GM06990 (cell line): ENCODE results near the gene XK.

ENCODE experiments used
- DNase-seq: peaks from one replicate; pipeline ENCODE4 v3.0.0-alpha.2; 2011; ENCODE audit not compliant: insufficient read length; ENCODE audit errors: extremely low read depth
- H3K27me3 ChIP-seq: replicated peaks from 2 replicates; pipeline ENCODE4 v1.6.0; 2011; ENCODE audit warnings: low read length; ENCODE audit not compliant: control insufficient read depth, insufficient read depth
- H3K36me3 ChIP-seq: 2 replicates; pipeline ENCODE4 v1.5.1; 2011; ENCODE audit warnings: low read length; ENCODE audit not compliant: control insufficient read depth, insufficient read depth
- H3K4me3 ChIP-seq: replicated peaks from 2 replicates; pipeline ENCODE4 v1.5.1; 2011; ENCODE audit warnings: low read depth, mild to moderate bottlenecking, control low read depth, low read length
- CTCF ChIP-seq: IDR thresholded peaks from 2 replicates; pipeline ENCODE4 v1.5.1; 2011; ENCODE audit warnings: low read length, control low read depth, mild to moderate bottlenecking, inconsistent platforms; ENCODE audit not compliant: insufficient read depth, poor library complexity, severe bottlenecking

Gene XK

GRCh38 chrX:37684973-37685372, 618 bp upstream of the XK start:
- no peaks in the 10 kb centered on the region for H3K36me3 ChIP-seq
- no peak for DNase-seq
- no peak for TF ChIP-seq CTCF
- no peaks in the 10 kb centered on the region for H3K27me3 ChIP-seq
- H3K4me3 ChIP-seq = no peak overlapping the region

GRCh38 chrX:37686369-37686995, 891 bp downstream of the XK start:
- no peak for DNase-seq
- Histone ChIP-seq H3K4me3 (0 out of 2 replicates have a peak overlapping the region, but pooled peaks have one; percentile 40), H3K27me3 (no peaks in the 10 kb centered on the region), H3K36me3 (no peaks in the 10 kb centered on the region)
- TF ChIP-seq CTCF = no peak

- no peak for DNase-seq
- H3K36me3 ChIP-seq = no peaks in the 10 kb centered on the region
- no peak overlapping the region for H3K4me3 ChIP-seq
- no peaks in the 10 kb centered on the region for H3K27me3 ChIP-seq
- no peak for TF ChIP-seq CTCF
These were observed 1.4 kb downstream of the XK start for GRCh38 chrX:37686996-37687395.

- no peak for DNase-seq
- Histone ChIP-seq H3K4me3 (no peak overlapping the region), H3K27me3 (no peaks in the 10 kb centered on the region), H3K36me3 (no peaks in the 10 kb centered on the region)
- TF ChIP-seq CTCF = no peak
These were observed 4.5 kb downstream of the XK start for GRCh38 chrX:37690119-37690518.

GRCh38 chrX:37692918-37693317, 7.3 kb downstream of the XK start:
- Histone ChIP-seq H3K27me3 (no peaks in the 10 kb centered on the region), H3K4me3 (no peak overlapping the region), H3K36me3 (no peaks in the 10 kb centered on the region)
- DNase-seq = no peak
- TF ChIP-seq CTCF = no peak
